Right atrium auricular region (tissue), 2 donors: ENCODE data around the gene HNRNPA0. TPM values are rescaled to one million over a fixed set of nuclear protein-coding genes. Genes with fewer than 3 reads are reported as not detected.

Experiments used
- DNase-seq: peaks from one replicate; pipeline ENCODE4 v3.0.0-alpha.2; 2019; ENCODE audit warnings: low spot score
- H3K27ac ChIP-seq, 2 donors: fragments of 200-600 bp; sonication (generic); 1 replicate in 1 of 2; 2 replicates in 1 of 2; pipeline ENCODE4 v1.5.1; 2016 to 2019
- H3K27me3 ChIP-seq, 2 donors: fragments of 200-600 bp; sonication (generic); one replicate each; pipeline versions ENCODE4 v1.5.1 to v1.6.0; 2017 to 2019
- H3K36me3 ChIP-seq: fragments of 200-600 bp; sonication (generic); one replicate; pipeline ENCODE4 v1.5.1; 2016
- H3K4me1 ChIP-seq, 2 donors: fragments of 200-600 bp; sonication (generic); one replicate each; pipeline versions ENCODE4 v1.5.1 to v1.6.0; 2017 to 2019
- H3K4me3 ChIP-seq, 2 donors: fragments of 200-600 bp; sonication (generic); 1 replicate in 1 of 2; 2 replicates in 1 of 2; pipeline ENCODE4 v1.5.1; 2017 to 2019; ENCODE audit warnings: mild to moderate bottlenecking in 1 of 2, moderate library complexity in 1 of 2
- H3K9me3 ChIP-seq, 2 donors: fragments of 200-600 bp; sonication (generic); one replicate each; pipeline ENCODE4 v1.5.1; 2019
- CTCF ChIP-seq, 2 donors: fragments of 200-600 bp; sonication (generic); IDR thresholded peaks; one replicate each; pipeline ENCODE4 v1.5.1; 2019; ENCODE audit warnings: antibody characterized with exemption in 2 of 2
- total RNA-seq, 2 donors: library from RNA; depleted of rRNA; stranded (reverse); fragments of >200 nt; gene quantifications; one replicate each; pipeline ENCODE4 v1.1.0, GENCODE V29; 2016

HNRNPA0 gene
- total RNA-seq, 2 donors from 2014 or later, result 6.9 to 8.6 TPM

- Histone ChIP-seq H3K27ac (peak overlapping the region; percentile 23 to 67), H3K27me3 (no peaks in the 10 kb centered on the region), H3K4me1 (peaks cover 0 to 34% of the 10 kb centered on the region in 2 donors), H3K4me3 (no peak overlapping the region), H3K36me3 (peaks cover 27% of the 10 kb centered on the region), H3K9me3 (no peaks in the 10 kb centered on the region)
- TF ChIP-seq CTCF (IDR thresholded peaks at IDR 0.05), result no peak
- DNase-seq, result no peak
Measured at GRCh38 chr5:137699336-137700281, 54.6 kb downstream of the HNRNPA0 start.

- Histone ChIP-seq H3K36me3 (peaks cover 41% of the 10 kb centered on the region), H3K27ac (peak overlapping the region in 1 of 2 donors; percentile 32), H3K4me1 (peaks cover 0 to 45% of the 10 kb centered on the region in 2 donors), H3K9me3 (no peaks in the 10 kb centered on the region), H3K27me3 (no peaks in the 10 kb centered on the region), H3K4me3 (no peak overlapping the region)
- DNase-seq, result no peak
- TF ChIP-seq CTCF (IDR thresholded peaks at IDR 0.05), result no peak
Measured at GRCh38 chr5:137696481-137696880, 57.7 kb downstream of the HNRNPA0 start.

- peak overlapping the region in 1 of 2 donors; percentile 32 for H3K27ac ChIP-seq
- peaks cover 41% of the 10 kb centered on the region for H3K36me3 ChIP-seq
- no peaks in the 10 kb centered on the region for H3K9me3 ChIP-seq
- no peak for DNase-seq
- H3K27me3 ChIP-seq, result no peaks in the 10 kb centered on the region
- TF ChIP-seq CTCF (IDR thresholded peaks at IDR 0.05), result peak in 1 of 2 donors; percentile 34
- no peak overlapping the region for H3K4me3 ChIP-seq
- peaks cover 0 to 45% of the 10 kb centered on the region in 2 donors for H3K4me1 ChIP-seq
Measured at GRCh38 chr5:137695651-137696428, 58.3 kb downstream of the HNRNPA0 start.

Other genes with a start within 250 kb of the HNRNPA0 start
- 10 to 100 TPM; 24.6 to 38.2 TPM for gene KLHL3, start 18.3 kb downstream of the HNRNPA0 start, total RNA-seq
- 10 to 100 TPM; 29.7 to 55.4 TPM for gene MYOT, start 113.5 kb upstream of the HNRNPA0 start, total RNA-seq
- gene PKD2L2, start 135.1 kb upstream of the HNRNPA0 start, total RNA-seq, result not detected